ENCODE measurements around the gene HOXD3. TPM values are rescaled to one million over a fixed set of nuclear protein-coding genes. Genes with fewer than 3 reads are reported as not detected.

The HOXD3 gene
- total RNA-seq, 5 donors from 2014 or later (not counting 1 experiment from before 2014, with no cell fraction given), result 0.44 TPM; not detected in 4

- peak within 1 kb of the TSS in 1 of 2 donors; percentile 29 for H3K4me3 ChIP-seq (ENCODE audit: control insufficient read depth in 1 of 2, extremely low read depth in 1 of 2, low read length in 1 of 2)
- peaks cover 36 to 79% of the 10 kb centered on the region in 2 experiments for H3K27me3 ChIP-seq (replicated peaks in 1 of 2; ENCODE audit: control insufficient read depth in 2 of 2, extremely low read depth in 1 of 2, insufficient read depth in 2 of 2, low read length in 1 of 2)
- H3K4me3 Mint-ChIP-seq, result peak within 1 kb of the TSS; percentile 34 to 77 (median 43)
- peak in 1 of 35 experiments; percentile 11 for DNase-seq
- H3K4me1 ChIP-seq (ENCODE audit: control insufficient read depth in 1 of 2, extremely low read depth in 1 of 2, insufficient read depth in 2 of 2, low read length in 2 of 2), result peaks cover 6 to 30% of the 10 kb centered on the region in 2 experiments
- H3K36me3 Mint-ChIP-seq, result no peaks in the 10 kb centered on the region
- H3K27ac Mint-ChIP-seq, result peak within 1 kb of the TSS in 1 of 2 donors; percentile 65
- CTCF ChIA-PET, result interaction anchor here in 1 of 2 donors (3.1 to 4.3 kb wide), 2 partner anchors 326 to 425 kb away, joined by 21 to 64 read pairs; no protein-coding TSS in a partner anchor
- no peaks in the 10 kb centered on the region for H3K36me3 ChIP-seq (ENCODE audit: control insufficient read depth in 2 of 2, extremely low read depth in 1 of 2, insufficient read depth in 1 of 2, low read length in 1 of 2)
- WGBS (ENCODE audit: insufficient coverage), result 7% methylated on average over 34 of the region's 64 CpGs
- peaks cover 23 to 43% (median 34%) of the 10 kb centered on the region in 3 donors for H3K4me1 Mint-ChIP-seq
- H3K27ac ChIP-seq (ENCODE audit: low read length), result no peak within 1 kb of the TSS
- no peaks in the 10 kb centered on the region for H3K9me3 ChIP-seq
- POLR2A ChIA-PET, result no interaction called here
- peak in 2 of 4 experiments; percentile 14 to 15 for ATAC-seq (replicated peaks in 1 of 4)
- peaks cover 81 to 85% of the 10 kb centered on the region in 2 donors for H3K27me3 Mint-ChIP-seq
- H3K9me3 Mint-ChIP-seq, result no peaks in the 10 kb centered on the region
These were observed 27.9 kb upstream of the HOXD3 start, which contains the start of gene HOXD8 for GRCh38 chr2:176128982-176129796. Gene HOXD8 (plus strand): TSS chr2:176129705. CDS start chr2:176130367, 662 bp downstream.

- WGBS (ENCODE audit: insufficient coverage), result 6% methylated on average over 39 of the region's 43 CpGs
- Histone ChIP-seq H3K9me3 (no peaks in the 10 kb centered on the region), H3K27me3 (replicated peaks in 1 of 2; ENCODE audit: control insufficient read depth in 2 of 2, extremely low read depth in 1 of 2, insufficient read depth in 2 of 2, low read length in 1 of 2) (peaks cover 39 to 75% of the 10 kb centered on the region in 2 experiments), H3K27ac (ENCODE audit: low read length) (no peak overlapping the region), H3K4me3 (ENCODE audit: control insufficient read depth in 1 of 2, extremely low read depth in 1 of 2, low read length in 1 of 2) (peak overlapping the region in 1 of 2 donors; percentile 29), H3K4me1 (ENCODE audit: control insufficient read depth in 1 of 2, extremely low read depth in 1 of 2, insufficient read depth in 2 of 2, low read length in 2 of 2) (peaks cover 6 to 30% of the 10 kb centered on the region in 2 experiments), H3K36me3 (ENCODE audit: control insufficient read depth in 2 of 2, extremely low read depth in 1 of 2, insufficient read depth in 1 of 2, low read length in 1 of 2) (no peaks in the 10 kb centered on the region)
- Mint-ChIP-seq H3K36me3 (no peaks in the 10 kb centered on the region), H3K27ac (no peak overlapping the region), H3K4me1 (peaks cover 23 to 43% (median 34%) of the 10 kb centered on the region in 3 donors), H3K27me3 (peaks cover 81 to 85% of the 10 kb centered on the region in 2 donors), H3K4me3 (peak overlapping the region in 1 of 3 donors; percentile 63), H3K9me3 (no peaks in the 10 kb centered on the region)
- POLR2A ChIA-PET, result no interaction called here
- CTCF ChIA-PET, result interaction anchor here in 1 of 2 donors (1.2 kb wide), 1 partner anchor 1019 kb away, joined by 3 read pairs; no protein-coding TSS in a partner anchor
- ATAC-seq (replicated peaks in 1 of 4) (peak in 1 of 4 experiments; percentile 17), DNase-seq (no peak)
These were observed 27.3 kb upstream of the HOXD3 start for GRCh38 chr2:176129813-176130146.

GRCh38 chr2:176130147-176130956 is 26.8 kb upstream of the HOXD3 start:
- Histone ChIP-seq H3K4me1 (ENCODE audit: control insufficient read depth in 1 of 2, extremely low read depth in 1 of 2, insufficient read depth in 2 of 2, low read length in 2 of 2) (peaks cover 6 to 30% of the 10 kb centered on the region in 2 experiments), H3K9me3 (no peaks in the 10 kb centered on the region), H3K27me3 (replicated peaks in 1 of 2; ENCODE audit: control insufficient read depth in 2 of 2, extremely low read depth in 1 of 2, insufficient read depth in 2 of 2, low read length in 1 of 2) (peaks cover 43 to 75% of the 10 kb centered on the region in 2 experiments), H3K4me3 (ENCODE audit: control insufficient read depth in 1 of 2, extremely low read depth in 1 of 2, low read length in 1 of 2) (peak overlapping the region in 1 of 2 donors; percentile 51), H3K36me3 (ENCODE audit: control insufficient read depth in 2 of 2, extremely low read depth in 1 of 2, insufficient read depth in 1 of 2, low read length in 1 of 2) (no peaks in the 10 kb centered on the region), H3K27ac (ENCODE audit: low read length) (no peak overlapping the region)
- ChIA-PET CTCF (interaction anchor here (0.9 to 2.2 kb wide), 6 partner anchors 9 to 1019 kb away, joined by 3 to 6 read pairs (median 4); no protein-coding TSS in a partner anchor), POLR2A (interaction anchor here in 1 of 2 donors (0.8 kb wide), 1 partner anchor 36 kb away, joined by 3 read pairs; no protein-coding TSS in a partner anchor)
- peaks cover 81 to 85% of the 10 kb centered on the region in 2 donors for H3K27me3 Mint-ChIP-seq
- H3K9me3 Mint-ChIP-seq, result no peaks in the 10 kb centered on the region
- H3K36me3 Mint-ChIP-seq, result no peaks in the 10 kb centered on the region
- 3% methylated on average over 97 of the region's 100 CpGs for WGBS (ENCODE audit: insufficient coverage)
- H3K4me3 Mint-ChIP-seq, result peak overlapping the region; percentile 58 to 77 (median 66)
- peak in 4 of 35 experiments; percentile 13 to 46 (median 23) for DNase-seq
- H3K27ac Mint-ChIP-seq, result no peak overlapping the region
- peak; percentile 36 to 56 (median 48) for ATAC-seq (replicated peaks in 1 of 4)
- peaks cover 24 to 46% (median 38%) of the 10 kb centered on the region in 3 donors for H3K4me1 Mint-ChIP-seq

GRCh38 chr2:176130957-176131847 is 25.9 kb upstream of the HOXD3 start:
- Histone ChIP-seq H3K27ac (ENCODE audit: low read length) (no peak overlapping the region), H3K9me3 (no peaks in the 10 kb centered on the region), H3K4me1 (ENCODE audit: control insufficient read depth in 1 of 2, extremely low read depth in 1 of 2, insufficient read depth in 2 of 2, low read length in 2 of 2) (peaks cover 7 to 37% of the 10 kb centered on the region in 2 experiments), H3K4me3 (ENCODE audit: control insufficient read depth in 1 of 2, extremely low read depth in 1 of 2, low read length in 1 of 2) (peak overlapping the region in 1 of 2 donors; percentile 51), H3K27me3 (replicated peaks in 1 of 2; ENCODE audit: control insufficient read depth in 2 of 2, extremely low read depth in 1 of 2, insufficient read depth in 2 of 2, low read length in 1 of 2) (peaks cover 46 to 76% of the 10 kb centered on the region in 2 experiments), H3K36me3 (ENCODE audit: control insufficient read depth in 2 of 2, extremely low read depth in 1 of 2, insufficient read depth in 1 of 2, low read length in 1 of 2) (no peaks in the 10 kb centered on the region)
- H3K4me1 Mint-ChIP-seq, result peaks cover 30 to 54% (median 46%) of the 10 kb centered on the region in 3 donors
- DNase-seq, result no peak
- no peaks in the 10 kb centered on the region for H3K36me3 Mint-ChIP-seq
- ChIA-PET CTCF (interaction anchor here (0.5 to 2.2 kb wide), 17 partner anchors 9 to 1249 kb away, joined by 3 to 6 read pairs (median 4); no protein-coding TSS in a partner anchor), POLR2A (interaction anchor here in 1 of 2 donors (0.8 kb wide), 1 partner anchor 37 kb away, joined by 3 read pairs; no protein-coding TSS in a partner anchor)
- ATAC-seq (replicated peaks in 1 of 4), result no peak
- H3K27me3 Mint-ChIP-seq, result peaks cover 81 to 85% of the 10 kb centered on the region in 2 donors
- 20% methylated on average over 2 of the region's 15 CpGs for WGBS (ENCODE audit: insufficient coverage)
- H3K4me3 Mint-ChIP-seq, result peak overlapping the region; percentile 58 to 77 (median 66)
- peak overlapping the region in 1 of 2 donors; percentile 71 for H3K27ac Mint-ChIP-seq
- no peaks in the 10 kb centered on the region for H3K9me3 Mint-ChIP-seq

- peaks cover 9 to 42% of the 10 kb centered on the region in 2 experiments for H3K4me1 ChIP-seq (ENCODE audit: control insufficient read depth in 1 of 2, extremely low read depth in 1 of 2, insufficient read depth in 2 of 2, low read length in 2 of 2)
- WGBS (ENCODE audit: insufficient coverage), result no CpG with 5 or more reads among the region's 4 CpGs
- Mint-ChIP-seq H3K27me3 (peaks cover 77 to 83% of the 10 kb centered on the region in 2 donors), H3K36me3 (no peaks in the 10 kb centered on the region), H3K9me3 (no peaks in the 10 kb centered on the region), H3K4me1 (peaks cover 32 to 55% (median 48%) of the 10 kb centered on the region in 3 donors), H3K27ac (no peak overlapping the region), H3K4me3 (peak overlapping the region in 2 of 3 donors; percentile 74 to 77)
- no peak for DNase-seq
- peaks cover 45 to 77% of the 10 kb centered on the region in 2 experiments for H3K27me3 ChIP-seq (replicated peaks in 1 of 2; ENCODE audit: control insufficient read depth in 2 of 2, extremely low read depth in 1 of 2, insufficient read depth in 2 of 2, low read length in 1 of 2)
- no peak for ATAC-seq (replicated peaks in 1 of 4)
- H3K4me3 ChIP-seq (ENCODE audit: control insufficient read depth in 1 of 2, extremely low read depth in 1 of 2, low read length in 1 of 2), result peak overlapping the region in 1 of 2 donors; percentile 45
- POLR2A ChIA-PET, result interaction anchor here in 1 of 2 donors (0.6 kb wide), 1 partner anchor 8 kb away, joined by 3 read pairs; no protein-coding TSS in a partner anchor
- H3K36me3 ChIP-seq (ENCODE audit: control insufficient read depth in 2 of 2, extremely low read depth in 1 of 2, insufficient read depth in 1 of 2, low read length in 1 of 2), result no peaks in the 10 kb centered on the region
- H3K9me3 ChIP-seq, result no peaks in the 10 kb centered on the region
- H3K27ac ChIP-seq (ENCODE audit: low read length), result no peak overlapping the region
- CTCF ChIA-PET, result interaction anchor here (0.6 to 2.2 kb wide), 15 partner anchors 8 to 1019 kb away, joined by 3 to 6 read pairs (median 4); no protein-coding TSS in a partner anchor
These were observed 25.3 kb upstream of the HOXD3 start for GRCh38 chr2:176131848-176132158.
